HG02571 (cell line): ENCODE measurements around the gene TEKT3.

Experiments used
- ATAC-seq: cut with Tn5 transposase; IDR thresholded peaks from one replicate; pipeline ENCODE4 v1.9.1; 2021; ENCODE audit warnings: mild to moderate bottlenecking, moderate library complexity; ENCODE audit not compliant: unreplicated experiment

The TEKT3 gene

DNA sequence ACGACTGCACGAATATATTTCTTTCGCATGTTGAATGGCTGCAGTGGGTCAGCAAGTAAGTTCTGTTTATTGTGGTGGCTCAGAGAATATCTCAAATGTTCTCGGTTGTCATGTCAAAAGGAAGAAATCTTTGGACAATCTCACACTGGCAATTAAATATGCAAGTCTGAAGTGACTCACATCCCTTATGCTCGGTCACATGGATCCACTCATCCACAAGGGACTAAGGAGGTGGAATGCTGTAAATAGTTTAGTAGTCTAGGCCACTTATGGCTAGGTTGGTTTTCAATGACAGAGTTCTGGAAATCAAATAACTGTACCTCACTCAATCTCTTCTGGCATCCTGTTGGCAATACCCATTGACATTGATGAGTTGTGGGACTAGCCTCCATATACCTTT lies 43.2 kb downstream of the TEKT3 start:
- ATAC-seq: no peak

DNA sequence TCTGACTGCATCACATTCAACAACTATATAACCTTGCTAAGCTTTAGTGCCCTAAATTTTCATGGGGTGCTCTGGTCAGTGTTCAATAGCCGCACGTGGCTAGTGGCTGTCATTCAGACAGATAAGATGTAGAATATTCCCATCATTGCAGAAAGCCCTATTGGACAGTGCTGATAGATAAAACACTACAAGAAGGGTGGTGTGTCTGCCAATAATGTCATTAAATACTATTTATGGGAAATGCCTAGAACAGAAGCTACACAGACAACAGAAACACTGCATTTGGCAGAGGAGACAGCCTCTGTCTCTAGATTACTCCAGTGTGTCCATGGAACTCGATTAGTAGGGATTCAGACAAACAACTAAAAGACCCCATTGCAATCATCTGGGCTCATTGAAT lies 47.8 kb downstream of the TEKT3 start:
- no peak for ATAC-seq

DNA sequence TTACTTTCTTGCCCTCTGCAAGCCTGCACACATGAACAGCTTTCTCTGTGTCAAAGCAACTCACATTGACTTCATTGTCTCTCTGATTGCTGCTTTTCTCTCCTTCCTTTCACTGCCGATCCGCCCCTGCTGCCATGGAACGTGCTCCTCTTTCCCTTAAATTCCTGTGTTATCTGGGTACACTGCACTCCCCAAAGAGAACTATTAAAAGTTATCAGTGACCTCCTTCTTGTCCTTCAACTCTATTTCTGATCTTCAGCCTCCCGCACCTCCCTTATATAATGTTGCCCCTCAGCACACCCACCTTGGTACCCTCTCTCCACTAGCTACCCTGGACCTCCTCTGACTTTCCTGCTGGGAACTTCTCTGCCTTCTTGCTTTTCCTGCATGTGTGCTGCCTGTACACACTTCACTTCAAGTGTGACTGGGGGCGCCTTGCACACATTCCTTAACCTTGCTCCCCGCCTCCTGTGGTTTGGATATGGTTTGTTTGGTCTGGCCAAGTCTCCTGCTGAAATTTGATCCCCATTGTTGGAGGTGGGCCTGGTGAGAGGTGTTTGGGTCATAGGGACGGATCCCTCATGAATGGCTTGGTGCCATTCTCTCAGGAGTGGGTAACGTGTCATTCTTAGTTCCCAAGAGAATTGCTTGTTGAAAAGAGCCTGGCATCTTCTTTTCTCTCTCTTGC lies 49.6 kb downstream of the TEKT3 start:
- ATAC-seq: no peak

DNA sequence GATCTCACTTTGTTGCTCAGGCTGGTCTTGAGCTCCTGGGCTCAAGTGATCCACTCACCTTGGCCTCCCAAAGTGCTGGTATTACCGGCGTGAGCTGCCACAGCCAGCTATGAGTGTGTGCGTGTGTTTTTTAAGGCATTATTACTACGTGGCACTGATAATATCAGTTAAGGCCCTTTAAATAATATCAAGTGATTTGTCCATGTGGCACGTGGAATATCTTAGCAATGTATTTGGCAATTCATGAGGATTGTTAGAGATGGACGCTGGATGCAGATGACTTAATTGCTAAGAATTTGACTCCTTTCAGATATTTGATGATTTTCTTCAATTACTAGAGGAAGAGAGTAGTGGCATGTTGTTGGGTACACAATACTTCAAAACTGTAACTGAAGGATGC lies 50.8 kb downstream of the TEKT3 start:
- no peak for ATAC-seq

DNA sequence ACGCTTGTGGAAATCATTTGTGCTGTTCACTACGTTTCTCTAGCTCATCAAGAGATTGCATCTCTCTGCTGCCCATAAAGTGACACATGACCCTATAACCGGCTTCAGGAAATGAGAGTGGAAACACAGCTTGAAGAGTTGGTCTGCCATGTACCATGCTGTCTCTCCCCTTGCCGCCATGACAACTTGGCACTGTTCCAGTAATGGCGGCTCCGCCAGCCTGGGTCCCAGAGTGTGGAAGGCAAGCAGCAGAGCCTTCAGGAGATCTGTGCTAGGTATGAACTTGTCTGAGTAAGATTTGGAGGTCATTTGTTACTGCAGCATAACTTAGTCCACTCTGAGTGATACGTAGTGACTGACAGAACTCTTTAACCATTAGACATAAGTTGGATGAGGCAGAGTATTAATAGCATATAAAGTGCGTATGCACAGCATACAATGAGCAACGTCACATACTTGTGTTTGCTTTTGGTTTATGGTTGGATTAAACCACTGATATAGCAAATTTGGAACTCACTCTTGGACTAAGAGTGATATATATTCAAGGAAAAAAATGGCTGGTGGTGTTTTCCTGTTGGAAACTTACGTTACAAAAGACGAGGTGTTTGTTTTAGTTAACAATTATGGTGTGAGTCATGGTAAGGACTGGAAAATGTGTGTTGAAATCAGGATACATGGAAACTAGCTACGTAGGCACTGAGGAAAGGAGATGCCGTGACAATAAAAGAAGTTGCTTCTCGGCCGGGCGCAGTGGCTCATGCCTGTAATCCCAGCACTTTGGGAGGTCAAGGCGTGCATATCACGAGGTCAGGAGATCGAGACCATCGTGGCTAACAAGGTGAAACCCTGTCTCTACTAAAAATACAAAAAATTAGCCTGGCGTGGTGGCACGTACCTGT lies 51.9 kb downstream of the TEKT3 start:
- no peak for ATAC-seq

DNA sequence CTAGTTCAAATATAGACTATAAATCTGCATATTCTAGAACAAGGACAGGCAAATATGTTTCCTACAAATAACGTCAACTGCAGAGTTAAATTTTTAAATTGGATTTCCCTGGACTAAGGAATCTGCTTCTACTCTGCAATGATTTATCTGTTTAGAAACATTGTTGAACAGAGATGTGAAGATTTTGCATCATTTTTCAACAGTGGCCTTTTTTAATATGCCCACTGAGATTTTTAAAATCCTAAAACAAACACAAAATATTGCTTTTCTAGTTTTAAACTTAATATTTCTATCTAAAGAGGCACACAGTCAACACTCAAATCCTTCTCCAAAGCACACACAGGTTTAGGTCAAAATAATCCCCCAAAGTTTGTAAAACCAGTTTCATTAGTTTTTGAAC lies 52.5 kb downstream of the TEKT3 start:
- ATAC-seq: no peak

DNA sequence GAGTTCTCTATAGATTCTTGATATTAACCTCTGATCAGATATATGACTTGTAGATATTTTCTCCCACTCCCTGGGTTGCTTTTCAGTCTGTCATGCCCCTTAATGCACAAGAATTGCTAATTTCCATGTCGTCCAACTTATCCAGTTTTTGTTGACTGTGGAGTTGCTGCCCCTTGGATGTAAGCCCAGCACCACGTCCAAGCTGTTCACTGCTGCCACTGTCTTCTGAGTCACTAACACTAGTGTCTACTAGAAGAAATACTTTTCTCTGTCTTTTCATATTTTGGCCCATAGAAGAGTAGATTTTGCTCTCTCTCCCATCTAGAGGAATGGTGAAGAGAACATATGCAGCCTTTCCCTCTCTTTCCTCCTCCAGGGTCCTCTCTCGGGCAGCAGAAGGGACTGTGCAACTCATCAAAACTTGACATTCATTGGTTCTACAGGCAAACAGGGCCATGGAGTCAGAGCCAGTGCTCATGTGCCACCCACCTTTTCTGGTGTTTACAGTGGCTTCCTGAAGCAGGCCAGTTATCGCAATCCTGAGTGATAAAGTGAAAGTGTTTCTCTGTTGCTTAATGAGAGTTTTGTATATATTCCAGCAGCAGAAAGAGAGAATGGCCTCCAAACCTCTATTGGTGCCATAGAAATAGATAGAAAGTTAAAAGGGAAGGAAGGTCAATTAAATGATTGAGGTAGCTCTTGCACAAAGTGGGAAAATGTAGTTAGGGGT lies 53.7 kb downstream of the TEKT3 start:
- ATAC-seq: no peak

DNA sequence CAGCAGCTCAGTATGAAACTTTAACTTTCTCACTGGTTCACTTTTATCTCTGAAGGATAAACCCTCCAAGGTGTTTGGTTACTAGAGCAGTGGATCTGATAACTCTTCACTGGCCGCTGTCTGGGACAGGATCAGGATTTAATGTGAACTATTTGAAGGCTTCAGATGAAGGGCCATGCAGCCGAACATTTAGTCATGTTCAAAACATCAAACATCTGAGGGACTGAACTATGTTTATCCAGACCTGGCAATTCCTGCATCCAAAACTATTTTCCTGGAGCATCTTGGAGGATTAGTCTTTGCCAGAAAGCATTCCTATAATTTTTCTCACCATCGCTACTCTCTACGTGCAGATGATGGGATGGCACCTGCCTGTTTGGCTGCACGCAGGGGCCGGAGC lies 55.9 kb downstream of the TEKT3 start:
- no peak for ATAC-seq

DNA sequence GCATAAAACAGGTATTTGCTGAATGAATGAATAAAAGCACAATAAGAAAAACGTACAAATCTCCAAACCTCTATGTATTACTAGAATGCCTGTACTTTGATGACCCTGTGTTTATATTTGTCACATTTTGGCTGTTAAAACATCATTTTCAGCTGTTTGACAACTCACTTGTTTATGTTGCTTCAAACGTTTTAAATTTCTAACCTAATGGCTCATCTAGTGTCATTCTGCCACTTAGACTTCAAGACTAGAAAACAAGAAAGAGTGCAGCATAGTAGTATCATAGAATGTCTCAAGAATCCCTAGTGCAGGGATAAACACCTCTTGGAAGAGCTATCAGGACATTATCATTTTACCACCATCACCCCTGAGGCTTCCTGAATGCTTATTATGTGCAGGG lies 56.9 kb downstream of the TEKT3 start:
- no peak for ATAC-seq

DNA sequence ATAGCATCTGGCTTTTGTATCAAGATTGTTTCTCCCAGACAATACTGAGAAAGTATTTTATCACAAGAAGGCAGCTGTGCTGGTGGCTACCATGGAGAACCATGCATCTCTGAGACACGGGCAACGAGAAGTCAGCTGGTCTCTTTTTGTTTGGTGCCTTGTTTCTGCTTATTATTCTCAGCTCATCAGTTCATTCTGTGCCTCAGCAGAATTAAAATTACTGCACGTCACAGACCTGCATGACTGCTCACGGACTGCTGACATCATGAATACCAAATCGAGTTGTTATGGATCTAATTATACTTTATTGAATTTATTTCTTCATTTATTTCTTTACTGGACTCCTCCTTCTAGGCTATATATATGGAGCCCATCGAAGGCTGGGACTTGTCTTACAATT lies 57.3 kb downstream of the TEKT3 start:
- ATAC-seq: no peak

DNA sequence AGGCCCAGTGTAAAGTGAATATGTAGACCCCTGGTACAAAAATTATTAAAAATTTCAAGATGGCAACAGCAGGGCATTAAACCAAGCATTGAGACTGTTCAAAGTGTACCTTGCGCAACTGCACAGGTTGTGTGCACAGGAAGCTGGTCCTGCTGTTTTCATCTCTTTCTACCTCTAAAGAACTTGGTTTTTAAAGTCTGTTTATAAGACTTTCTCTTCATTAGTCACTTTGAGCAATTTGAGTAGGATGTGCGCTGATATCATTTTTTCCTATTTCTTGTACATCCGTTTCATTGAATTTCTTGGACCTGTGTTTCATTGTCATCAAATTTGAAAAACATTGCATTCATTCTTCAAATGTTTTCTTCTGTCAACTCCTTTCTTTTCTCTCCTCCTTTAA lies 59.5 kb downstream of the TEKT3 start:
- no peak for ATAC-seq

DNA sequence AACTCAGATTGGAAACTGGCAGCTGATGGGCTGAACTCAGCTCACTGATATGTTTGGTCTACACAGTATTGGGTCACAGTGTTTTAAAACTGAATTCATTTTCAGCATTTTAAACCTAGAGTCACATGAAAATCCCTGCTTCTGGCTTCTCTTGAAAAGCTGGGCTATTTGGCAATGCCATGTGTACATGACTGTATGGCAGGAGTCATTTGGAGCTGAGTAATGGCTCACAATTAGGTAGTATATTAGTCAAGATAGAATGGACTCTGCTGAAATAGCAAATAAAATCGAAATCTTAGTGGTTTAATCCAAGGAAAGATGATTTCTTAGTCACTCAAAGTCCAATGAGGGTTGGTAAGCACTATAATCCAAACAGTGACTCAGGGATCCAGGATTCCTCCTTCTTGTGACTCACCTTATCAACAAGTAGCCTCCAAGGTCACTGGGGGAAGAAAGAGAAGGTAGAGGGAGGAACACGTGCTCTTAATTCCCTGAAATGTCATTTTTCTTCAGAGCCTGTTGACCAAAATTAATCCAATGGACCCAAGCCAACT lies 62.4 kb downstream of the TEKT3 start:
- ATAC-seq: no peak

DNA sequence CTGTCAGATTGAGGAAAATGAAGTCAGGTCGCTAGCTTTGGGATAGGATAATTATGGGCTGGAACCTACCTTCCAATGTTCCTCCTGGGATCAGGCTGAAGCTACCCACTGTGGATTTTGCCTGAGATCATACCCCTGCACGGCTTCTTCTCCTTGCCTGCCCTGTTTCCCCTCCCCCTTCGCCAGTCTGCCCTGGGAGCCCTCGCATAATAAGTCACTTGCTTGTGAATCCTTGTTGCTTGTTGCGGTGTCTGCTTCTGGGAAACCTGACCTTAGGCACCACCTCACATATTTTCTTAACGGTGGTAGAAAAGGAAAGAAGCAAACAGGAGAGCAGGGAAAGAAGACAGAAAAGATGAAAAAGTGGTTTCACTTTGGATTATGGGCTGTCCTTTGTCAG lies 63.0 kb downstream of the TEKT3 start:
- ATAC-seq: no peak

DNA sequence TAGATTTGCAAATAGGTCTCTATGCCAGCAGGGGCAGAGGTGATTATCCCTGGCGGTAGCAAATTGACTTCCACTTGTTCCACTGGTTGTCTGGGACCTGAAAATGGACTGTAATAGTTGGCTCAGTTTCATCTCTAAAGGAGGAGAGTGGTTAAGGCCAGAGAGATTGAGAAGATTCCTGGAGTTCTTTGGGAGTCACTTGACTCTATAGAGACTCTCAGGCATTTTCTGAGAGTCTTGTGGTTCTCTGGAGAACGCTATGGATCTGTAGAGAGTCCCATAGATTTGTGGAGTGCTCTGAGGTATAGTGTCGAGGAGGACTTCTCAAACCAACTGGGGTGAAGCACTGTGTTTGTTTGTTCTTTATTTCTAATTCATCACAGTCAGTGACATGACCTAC lies 67.4 kb downstream of the TEKT3 start:
- no peak for ATAC-seq

DNA sequence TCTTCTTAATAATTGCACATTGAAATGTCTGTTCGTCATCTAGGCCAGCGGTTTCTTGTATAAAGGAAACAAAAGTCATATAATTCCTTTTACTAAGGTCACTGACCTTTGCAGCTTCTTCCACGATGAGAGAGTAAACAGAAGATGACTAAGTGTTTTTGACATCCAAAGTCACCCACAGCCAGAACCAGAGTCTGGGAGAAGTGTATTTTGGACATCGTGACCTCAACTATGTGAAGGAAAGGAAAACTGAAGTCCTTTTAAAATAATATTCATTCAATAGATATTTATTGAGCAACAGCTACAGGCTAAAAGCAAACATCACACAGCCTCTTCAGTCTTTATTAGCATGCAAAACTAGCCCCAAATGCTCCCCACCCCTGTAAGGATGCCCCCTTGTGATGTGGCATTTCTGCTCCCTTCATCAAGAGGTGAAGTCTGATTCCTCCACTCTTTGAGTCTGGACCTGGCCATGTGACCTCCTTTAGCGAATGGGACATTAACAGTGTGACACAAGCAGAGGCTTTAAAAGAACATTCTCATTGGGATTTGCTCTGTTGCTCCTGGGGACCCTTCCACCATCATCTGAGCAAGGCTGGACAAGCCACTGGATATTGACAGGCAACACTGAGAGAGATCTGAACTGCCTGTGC lies 68.1 kb downstream of the TEKT3 start:
- ATAC-seq: no peak

DNA sequence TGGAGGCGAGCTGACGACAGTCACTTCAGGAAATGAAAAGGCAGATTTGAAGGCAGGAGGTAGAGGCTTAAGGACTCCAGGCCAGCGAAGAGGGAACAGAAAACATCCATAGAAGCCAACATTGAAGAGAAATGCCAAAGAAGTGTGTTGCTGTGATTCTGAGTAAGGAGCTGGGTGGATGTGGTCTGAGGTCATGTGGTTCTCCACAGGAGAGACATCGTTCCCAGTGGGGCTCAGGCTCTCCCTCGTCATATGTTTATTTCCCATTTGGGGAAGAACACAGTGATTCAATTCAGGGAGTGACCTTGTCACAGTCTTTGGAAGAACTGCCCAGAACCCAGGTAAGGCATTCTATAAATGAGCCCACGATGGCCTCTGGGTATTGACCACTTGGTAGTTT lies 69.7 kb downstream of the TEKT3 start:
- ATAC-seq: no peak

DNA sequence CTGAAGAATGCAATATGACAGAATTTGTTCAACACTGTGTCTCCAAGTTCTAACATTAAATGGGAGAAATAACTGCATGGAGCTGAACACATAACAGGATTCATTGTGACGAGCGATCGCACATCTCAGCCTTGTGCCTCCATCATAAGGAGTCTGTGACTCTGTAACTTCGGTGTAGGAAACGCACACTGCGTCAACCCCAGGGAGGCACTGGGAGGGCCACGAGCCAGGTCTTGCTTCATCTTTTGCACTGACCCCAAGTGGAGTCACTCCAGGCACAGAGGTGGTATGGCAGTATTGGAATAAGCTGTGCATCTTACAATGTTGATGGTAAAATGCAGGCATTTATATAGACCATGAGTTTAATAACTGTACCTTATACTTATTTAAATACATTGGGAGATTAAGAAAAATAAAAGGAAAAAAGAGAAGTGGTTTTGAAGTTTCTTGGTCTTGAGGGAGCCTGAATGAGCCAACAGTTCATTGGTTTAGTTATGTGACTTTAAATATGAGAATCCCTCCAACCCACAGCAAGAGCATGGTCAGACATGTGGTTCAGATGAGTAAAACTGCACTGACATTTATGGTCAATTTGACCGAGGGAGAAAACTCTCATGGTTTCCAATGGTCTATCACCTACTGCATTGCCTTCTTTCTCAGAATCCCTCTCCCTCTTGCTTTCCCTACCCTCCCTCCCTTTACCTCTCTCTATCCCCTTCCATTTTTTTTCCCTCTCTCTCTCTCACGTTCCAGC lies 70.6 kb downstream of the TEKT3 start:
- ATAC-seq: no peak

DNA sequence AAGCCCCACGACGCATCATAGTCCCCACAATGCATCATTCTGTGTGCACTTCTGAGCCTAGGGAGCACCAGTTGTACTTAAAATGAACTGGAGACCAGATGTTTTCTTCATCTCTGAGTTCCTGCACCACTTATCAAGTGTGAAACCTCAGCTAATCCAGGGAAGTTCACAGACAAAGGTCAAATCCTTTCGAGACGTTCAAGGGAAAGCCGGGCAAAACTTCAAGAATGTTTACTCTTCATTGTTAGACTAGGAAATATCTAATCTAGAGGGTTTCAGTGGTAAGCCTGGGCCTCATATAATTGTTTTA lies 71.7 kb downstream of the TEKT3 start:
- ATAC-seq: no peak

DNA sequence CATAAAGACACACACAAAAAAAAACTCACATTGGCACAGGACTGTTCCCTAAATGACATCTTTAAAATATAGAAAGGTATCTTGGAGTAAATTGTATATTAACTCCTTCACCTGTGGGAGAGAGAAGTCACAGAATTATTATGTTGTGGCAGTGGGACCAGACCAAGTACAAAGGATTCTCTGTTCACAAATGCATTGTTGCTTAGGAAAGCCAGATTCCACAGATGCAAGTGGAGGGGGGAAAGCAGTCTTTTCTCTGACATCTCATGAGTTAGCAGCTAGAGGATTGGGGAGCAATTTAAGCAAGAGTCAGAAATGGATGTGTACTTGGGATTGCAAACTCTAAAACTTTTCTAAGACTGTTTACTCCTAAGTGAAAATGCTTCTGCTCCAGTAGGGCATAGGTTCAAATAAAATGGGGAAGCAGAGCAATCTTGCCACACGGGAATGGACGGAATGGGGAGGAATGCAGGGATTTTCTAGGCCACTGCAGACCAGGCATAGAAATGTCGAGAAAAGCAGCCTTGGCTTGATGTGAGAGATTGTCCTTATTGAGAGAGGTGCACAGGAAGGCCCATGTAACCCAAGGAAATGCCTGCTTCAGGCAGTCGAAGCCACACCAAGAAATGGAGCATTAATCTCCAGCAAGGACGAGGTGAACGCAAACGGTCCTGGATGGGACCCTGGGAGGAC lies 72.2 kb downstream of the TEKT3 start:
- ATAC-seq: no peak

DNA sequence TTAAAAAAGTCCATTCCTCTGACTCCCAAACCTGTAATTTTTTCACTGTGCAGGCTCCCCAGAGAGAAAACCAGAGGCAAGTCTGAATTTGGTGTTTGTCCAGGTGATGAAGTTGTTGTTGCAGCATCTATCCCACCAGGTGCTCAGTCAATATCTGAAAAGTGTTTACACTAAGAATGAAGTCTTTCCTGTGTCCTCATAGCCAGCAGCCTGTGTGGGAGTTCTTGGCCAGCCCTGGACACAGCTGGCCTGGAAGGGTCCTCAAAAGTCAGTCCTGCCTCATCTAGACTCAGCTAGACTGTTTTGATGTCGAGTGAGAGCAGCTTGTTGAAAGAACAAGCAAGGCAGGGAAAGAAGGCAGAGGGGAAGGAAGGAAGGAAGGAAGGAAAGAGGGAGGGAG lies 72.9 kb downstream of the TEKT3 start:
- ATAC-seq: no peak
